Vagina (tissue), 2 donors: Measurements from ENCODE around the gene METTL24.

ENCODE experiments used
- POLR2A ChIP-seq, 2 donors: fragments of 450-650 bp; IDR thresholded peaks; one replicate each; pipeline ENCODE4 v1.6.1; 2017; ENCODE audit warnings: antibody characterized with exemption in 2 of 2, mild to moderate bottlenecking in 2 of 2, moderate library complexity in 2 of 2
- TF ChIP-seq, protein P1 (sequence below), 3 experiments: fragments of 450-650 bp in 2 of 3; fragments of 200-600 bp in 1 of 3; sonication (generic) in 1 of 3; IDR thresholded peaks; one replicate each; pipeline ENCODE4 v1.5.1; 2017 to 2019; ENCODE audit warnings: antibody characterized with exemption in 3 of 3, mild to moderate bottlenecking in 2 of 3, moderate library complexity in 2 of 3

DNA sequence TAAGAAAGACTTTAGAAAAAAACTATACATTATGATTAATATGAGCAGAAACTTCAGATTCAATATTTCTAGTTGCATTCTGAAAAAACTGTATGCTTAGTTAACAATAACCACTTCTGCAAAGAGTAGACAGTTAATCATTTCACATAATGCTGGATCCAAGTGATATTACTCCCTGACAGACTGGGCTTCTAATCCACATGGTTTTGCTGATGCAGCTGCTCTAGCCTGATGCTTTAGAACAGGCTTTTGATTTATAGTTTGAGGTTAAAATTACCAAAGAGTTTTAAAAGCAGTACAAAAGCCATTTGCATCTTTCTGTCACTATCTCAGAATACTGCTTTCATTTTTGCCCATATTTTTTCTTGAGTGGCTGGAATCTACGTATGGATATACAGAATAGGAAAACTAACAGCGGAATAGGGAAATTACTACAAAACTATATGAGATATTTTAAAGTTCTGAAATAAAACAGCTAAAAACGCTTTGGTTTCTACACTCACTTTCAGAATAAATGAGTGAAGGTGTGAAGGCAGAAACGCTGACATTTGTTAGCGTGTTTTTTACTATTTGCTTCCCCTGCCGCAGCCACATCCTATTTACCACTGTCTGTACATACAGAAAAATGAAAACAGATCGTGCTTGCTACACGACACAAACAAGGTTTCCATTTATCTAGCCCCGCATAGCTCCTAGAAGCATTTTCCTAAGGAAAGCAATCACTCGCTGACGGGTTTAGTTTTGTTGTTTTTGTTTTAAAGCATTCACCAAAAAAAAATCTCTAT lies 61.7 kb downstream of the METTL24 start:
- no peak for TF ChIP-seq POLR2A (IDR thresholded peaks at IDR 0.05)
- TF ChIP-seq, protein P1, sequence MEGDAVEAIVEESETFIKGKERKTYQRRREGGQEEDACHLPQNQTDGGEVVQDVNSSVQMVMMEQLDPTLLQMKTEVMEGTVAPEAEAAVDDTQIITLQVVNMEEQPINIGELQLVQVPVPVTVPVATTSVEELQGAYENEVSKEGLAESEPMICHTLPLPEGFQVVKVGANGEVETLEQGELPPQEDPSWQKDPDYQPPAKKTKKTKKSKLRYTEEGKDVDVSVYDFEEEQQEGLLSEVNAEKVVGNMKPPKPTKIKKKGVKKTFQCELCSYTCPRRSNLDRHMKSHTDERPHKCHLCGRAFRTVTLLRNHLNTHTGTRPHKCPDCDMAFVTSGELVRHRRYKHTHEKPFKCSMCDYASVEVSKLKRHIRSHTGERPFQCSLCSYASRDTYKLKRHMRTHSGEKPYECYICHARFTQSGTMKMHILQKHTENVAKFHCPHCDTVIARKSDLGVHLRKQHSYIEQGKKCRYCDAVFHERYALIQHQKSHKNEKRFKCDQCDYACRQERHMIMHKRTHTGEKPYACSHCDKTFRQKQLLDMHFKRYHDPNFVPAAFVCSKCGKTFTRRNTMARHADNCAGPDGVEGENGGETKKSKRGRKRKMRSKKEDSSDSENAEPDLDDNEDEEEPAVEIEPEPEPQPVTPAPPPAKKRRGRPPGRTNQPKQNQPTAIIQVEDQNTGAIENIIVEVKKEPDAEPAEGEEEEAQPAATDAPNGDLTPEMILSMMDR (IDR thresholded peaks at IDR 0.05) = no peak
